SK-N-SH treated with all-trans-retinoic acid at 6 μM for 48 hours (cell line): Measurements from ENCODE around the gene CRLF3.

Experiments
- ARNTL ChIP-seq: fragments of 450-650 bp; formaldehyde crosslinking; IDR thresholded peaks from 2 replicates; pipeline ENCODE4 v1.5.0; 2020; ENCODE audit warnings: low read depth, mild to moderate bottlenecking, moderate library complexity, borderline replicate concordance
- CREB5 ChIP-seq: fragments of 250-450 bp; sonication (Bioruptor Pico); IDR thresholded peaks from 2 replicates; pipeline ENCODE4 v1.5.1; 2020; ENCODE audit warnings: low read depth, mild to moderate bottlenecking, moderate library complexity
- ESRRG ChIP-seq: fragments of 250-450 bp; sonication (Bioruptor Pico); IDR thresholded peaks from 2 replicates; pipeline ENCODE4 v1.6.1; 2021; ENCODE audit warnings: mild to moderate bottlenecking
- GLIS3 ChIP-seq: fragments of 250-450 bp; sonication (Bioruptor Pico); IDR thresholded peaks from 2 replicates; pipeline ENCODE4 v1.5.0; 2020; ENCODE audit warnings: mild to moderate bottlenecking, moderate library complexity
- PATZ1 ChIP-seq: fragments of 250-450 bp; sonication (Bioruptor Pico); IDR thresholded peaks from 2 replicates; pipeline ENCODE4 v1.8.0; 2020; ENCODE audit warnings: mild to moderate bottlenecking, moderate library complexity, borderline replicate concordance
- POU6F1 ChIP-seq: fragments of 250-450 bp; sonication (Bioruptor Pico); IDR thresholded peaks from 2 replicates; pipeline ENCODE4 v1.8.0; 2021; ENCODE audit warnings: low read depth, mild to moderate bottlenecking, moderate library complexity, borderline replicate concordance
- TOX ChIP-seq: fragments of 250-450 bp; sonication (Bioruptor Pico); IDR thresholded peaks from 2 replicates; pipeline ENCODE4 v1.8.0; 2021; ENCODE audit warnings: mild to moderate bottlenecking, moderate library complexity, borderline replicate concordance
- ZFP30 ChIP-seq: fragments of 450-650 bp; formaldehyde crosslinking; IDR thresholded peaks from 2 replicates; pipeline ENCODE4 v1.5.0; 2022; ENCODE audit warnings: mild to moderate bottlenecking, moderate library complexity

- TF ChIP-seq ESRRG (no peak), POU6F1 (CRISPR knock-in tag) (no peak), PATZ1 (CRISPR knock-in tag) (no peak), CREB5 (CRISPR knock-in tag) (no peak), ZFP30 (CRISPR knock-in tag) (no peak), ARNTL (CRISPR knock-in tag) (no peak), GLIS3 (no peak), TOX (CRISPR knock-in tag) (no peak)
These were observed 44.1 kb downstream of the CRLF3 start for GRCh38 chr17:30780343-30780742.
